ENCODE results near the gene CATSPERZ. TPM values are rescaled to one million over a fixed set of nuclear protein-coding genes. Genes with fewer than 3 reads are reported as not detected.
A peak's percentile ranks its signal among the peaks of the same experiment; 100 is the strongest.

CATSPERZ gene
- total and polyA plus RNA-seq, 2 of the 13 experiments (the other 11 are each of a cell fraction or from before 2014, with no cell fraction given), result 0.22 to 0.48 TPM

DNA sequence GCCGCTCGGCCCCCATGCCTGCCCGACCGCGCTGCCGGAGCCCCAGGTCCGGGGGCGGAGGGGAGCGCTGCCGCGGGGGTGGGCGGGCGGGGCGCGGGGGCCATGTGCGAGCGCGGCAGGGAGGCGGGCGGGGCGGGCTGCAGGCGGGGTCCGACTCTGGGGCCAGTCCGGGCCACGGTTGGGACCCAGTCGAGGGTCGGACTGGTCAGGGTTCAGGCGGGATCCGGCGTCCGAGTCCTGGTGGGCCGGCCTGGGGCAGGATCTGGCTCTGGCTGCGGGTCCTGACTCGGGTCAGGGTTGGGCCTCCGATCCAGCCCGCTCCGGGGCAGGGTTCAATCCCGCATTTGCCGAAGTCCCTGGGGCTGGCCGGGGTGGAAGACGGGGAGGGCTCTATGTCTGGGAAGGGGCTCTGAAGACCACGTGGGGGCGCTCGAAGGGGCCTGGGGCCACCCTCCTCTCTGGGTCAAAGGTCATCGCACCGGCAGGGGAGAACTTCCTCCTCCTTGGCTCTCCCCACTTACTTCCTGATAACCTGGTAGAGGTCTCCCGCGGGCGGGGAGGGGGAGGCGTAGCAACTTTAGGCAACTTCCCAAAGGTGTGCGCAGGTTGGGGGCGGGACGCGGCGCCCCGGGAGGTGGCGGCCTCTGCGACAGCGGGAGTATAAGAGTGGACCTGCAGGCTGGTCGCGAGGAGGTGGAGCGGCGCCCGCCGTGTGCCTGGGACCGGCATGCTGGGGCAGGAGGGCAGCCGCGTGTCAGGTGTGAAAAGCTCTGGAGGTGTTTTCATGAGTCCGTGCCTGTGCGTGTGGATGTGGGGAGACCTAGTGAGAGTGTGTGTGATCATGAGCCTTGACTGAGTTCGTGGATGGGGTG lies 5.8 kb downstream of the CATSPERZ start (continued):
- TF ChIP-seq ZNF274 (CRISPR knock-in tag; IDR thresholded peaks at IDR 0.05), result no peak
- TF ChIP-seq, protein P1, sequence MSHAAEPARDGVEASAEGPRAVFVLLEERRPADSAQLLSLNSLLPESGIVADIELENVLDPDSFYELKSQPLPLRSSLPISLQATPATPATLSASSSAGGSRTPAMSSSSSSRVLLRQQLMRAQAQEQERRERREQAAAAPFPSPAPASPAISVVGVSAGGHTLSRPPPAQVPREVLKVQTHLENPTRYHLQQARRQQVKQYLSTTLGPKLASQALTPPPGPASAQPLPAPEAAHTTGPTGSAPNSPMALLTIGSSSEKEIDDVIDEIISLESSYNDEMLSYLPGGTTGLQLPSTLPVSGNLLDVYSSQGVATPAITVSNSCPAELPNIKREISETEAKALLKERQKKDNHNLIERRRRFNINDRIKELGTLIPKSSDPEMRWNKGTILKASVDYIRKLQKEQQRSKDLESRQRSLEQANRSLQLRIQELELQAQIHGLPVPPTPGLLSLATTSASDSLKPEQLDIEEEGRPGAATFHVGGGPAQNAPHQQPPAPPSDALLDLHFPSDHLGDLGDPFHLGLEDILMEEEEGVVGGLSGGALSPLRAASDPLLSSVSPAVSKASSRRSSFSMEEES (CRISPR knock-in tag; IDR thresholded peaks at IDR 0.05), result no peak
- no peak for TF ChIP-seq JUN (CRISPR knock-in tag; IDR thresholded peaks at IDR 0.05)
- no peak for TF ChIP-seq ARNT (IDR thresholded peaks at IDR 0.05)
- TF ChIP-seq ZNF83 (CRISPR knock-in tag; IDR thresholded peaks at IDR 0.05; ENCODE audit: borderline replicate concordance), result no peak; the same call in 1 of the 2 replicates
- 0 out of 2 replicates have a peak, but pooled peaks have one; percentile 40 for TF ChIP-seq HOXD1 (CRISPR knock-in tag; IDR thresholded peaks at IDR 0.05)
- no peak for TF ChIP-seq ZNF460 (CRISPR knock-in tag; IDR thresholded peaks at IDR 0.05; ENCODE audit: borderline replicate concordance)
- TF ChIP-seq ZNF251 (CRISPR knock-in tag; IDR thresholded peaks at IDR 0.05), result no peak
- no peak for TF ChIP-seq KLF6 (CRISPR knock-in tag; IDR thresholded peaks at IDR 0.05)
- TF ChIP-seq SP1 (IDR thresholded peaks at IDR 0.05), result no peak
- TF ChIP-seq SP1 (CRISPR knock-in tag; IDR thresholded peaks at IDR 0.05), result 0 out of 2 replicates have a peak, but pooled peaks have one; percentile 9
- no peak for TF ChIP-seq NPAS2 (CRISPR knock-in tag; IDR thresholded peaks at IDR 0.05; ENCODE audit: borderline replicate concordance)
- TF ChIP-seq ETV5 (CRISPR knock-in tag; IDR thresholded peaks at IDR 0.05; ENCODE audit: borderline replicate concordance), result peak; percentile 50; the same call in 1 of the 2 replicates
- TF ChIP-seq MAF1 (CRISPR knock-in tag; IDR thresholded peaks at IDR 0.05; ENCODE audit: borderline replicate concordance), result no peak
- peak; percentile 78; the same call in 1 of the 2 replicates for TF ChIP-seq ZNF724P (CRISPR knock-in tag; IDR thresholded peaks at IDR 0.05; ENCODE audit: borderline replicate concordance)
- TF ChIP-seq, protein P2, sequence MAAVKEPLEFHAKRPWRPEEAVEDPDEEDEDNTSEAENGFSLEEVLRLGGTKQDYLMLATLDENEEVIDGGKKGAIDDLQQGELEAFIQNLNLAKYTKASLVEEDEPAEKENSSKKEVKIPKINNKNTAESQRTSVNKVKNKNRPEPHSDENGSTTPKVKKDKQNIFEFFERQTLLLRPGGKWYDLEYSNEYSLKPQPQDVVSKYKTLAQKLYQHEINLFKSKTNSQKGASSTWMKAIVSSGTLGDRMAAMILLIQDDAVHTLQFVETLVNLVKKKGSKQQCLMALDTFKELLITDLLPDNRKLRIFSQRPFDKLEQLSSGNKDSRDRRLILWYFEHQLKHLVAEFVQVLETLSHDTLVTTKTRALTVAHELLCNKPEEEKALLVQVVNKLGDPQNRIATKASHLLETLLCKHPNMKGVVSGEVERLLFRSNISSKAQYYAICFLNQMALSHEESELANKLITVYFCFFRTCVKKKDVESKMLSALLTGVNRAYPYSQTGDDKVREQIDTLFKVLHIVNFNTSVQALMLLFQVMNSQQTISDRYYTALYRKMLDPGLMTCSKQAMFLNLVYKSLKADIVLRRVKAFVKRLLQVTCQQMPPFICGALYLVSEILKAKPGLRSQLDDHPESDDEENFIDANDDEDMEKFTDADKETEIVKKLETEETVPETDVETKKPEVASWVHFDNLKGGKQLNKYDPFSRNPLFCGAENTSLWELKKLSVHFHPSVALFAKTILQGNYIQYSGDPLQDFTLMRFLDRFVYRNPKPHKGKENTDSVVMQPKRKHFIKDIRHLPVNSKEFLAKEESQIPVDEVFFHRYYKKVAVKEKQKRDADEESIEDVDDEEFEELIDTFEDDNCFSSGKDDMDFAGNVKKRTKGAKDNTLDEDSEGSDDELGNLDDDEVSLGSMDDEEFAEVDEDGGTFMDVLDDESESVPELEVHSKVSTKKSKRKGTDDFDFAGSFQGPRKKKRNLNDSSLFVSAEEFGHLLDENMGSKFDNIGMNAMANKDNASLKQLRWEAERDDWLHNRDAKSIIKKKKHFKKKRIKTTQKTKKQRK (IDR thresholded peaks at IDR 0.05; ENCODE audit: low read length), result no peak
- 0 out of 2 replicates have a peak, but pooled peaks have one; percentile 28 for TF ChIP-seq ZBTB7A (CRISPR knock-in tag; IDR thresholded peaks at IDR 0.05)
- TF ChIP-seq ZNF264 (CRISPR knock-in tag; IDR thresholded peaks at IDR 0.05), result peak; percentile 31; the same call in 1 of the 2 replicates
- TF ChIP-seq, protein P3, sequence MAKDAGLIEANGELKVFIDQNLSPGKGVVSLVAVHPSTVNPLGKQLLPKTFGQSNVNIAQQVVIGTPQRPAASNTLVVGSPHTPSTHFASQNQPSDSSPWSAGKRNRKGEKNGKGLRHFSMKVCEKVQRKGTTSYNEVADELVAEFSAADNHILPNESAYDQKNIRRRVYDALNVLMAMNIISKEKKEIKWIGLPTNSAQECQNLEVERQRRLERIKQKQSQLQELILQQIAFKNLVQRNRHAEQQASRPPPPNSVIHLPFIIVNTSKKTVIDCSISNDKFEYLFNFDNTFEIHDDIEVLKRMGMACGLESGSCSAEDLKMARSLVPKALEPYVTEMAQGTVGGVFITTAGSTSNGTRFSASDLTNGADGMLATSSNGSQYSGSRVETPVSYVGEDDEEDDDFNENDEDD (CRISPR knock-in tag; IDR thresholded peaks at IDR 0.05; ENCODE audit: borderline replicate concordance), result peak; percentile 11; the same call in 1 of the 2 replicates
- TF ChIP-seq THAP8 (CRISPR knock-in tag; IDR thresholded peaks at IDR 0.05; ENCODE audit: borderline replicate concordance), result no peak
- TF ChIP-seq ZNF576 (CRISPR knock-in tag; IDR thresholded peaks at IDR 0.05), result no peak
- TF ChIP-seq ZNF12 (CRISPR knock-in tag; IDR thresholded peaks at IDR 0.05), result no peak
- no peak for TF ChIP-seq SMAD1 (CRISPR knock-in tag; IDR thresholded peaks at IDR 0.05; ENCODE audit: borderline replicate concordance, low read depth)
- TF ChIP-seq KDM2A (CRISPR knock-in tag; IDR thresholded peaks at IDR 0.05; ENCODE audit: borderline replicate concordance, low read depth), result peak; percentile 80

Measured in HepG2 (cell line).